ENCODE data around the gene SLC35F4.

DNA sequence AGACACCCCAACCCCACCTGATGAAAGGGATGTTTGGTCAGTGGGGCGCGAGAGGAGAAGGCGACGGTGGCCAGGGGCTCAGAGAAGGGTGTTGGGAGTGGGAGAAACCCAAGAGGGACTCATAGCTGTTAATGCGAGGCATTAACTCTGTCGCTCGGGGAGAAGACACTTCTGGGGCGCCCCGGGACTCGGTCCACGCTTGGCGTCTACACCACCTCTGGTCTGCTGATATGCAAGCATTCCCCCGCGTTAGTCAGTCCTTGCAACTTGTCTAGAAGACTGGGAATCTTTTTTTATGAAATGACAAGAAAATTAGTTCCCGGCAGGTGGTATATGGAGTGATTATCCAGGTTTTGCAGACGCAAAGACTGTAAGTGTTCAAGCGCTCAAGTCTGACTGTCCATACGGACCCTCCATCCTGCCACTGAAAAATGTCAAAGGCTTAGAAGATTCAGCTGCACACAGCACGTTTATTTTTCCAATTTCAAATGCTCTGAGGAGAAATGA, 360 bp upstream of the SLC35F4 start:
- TF ChIP-seq, protein P1, sequence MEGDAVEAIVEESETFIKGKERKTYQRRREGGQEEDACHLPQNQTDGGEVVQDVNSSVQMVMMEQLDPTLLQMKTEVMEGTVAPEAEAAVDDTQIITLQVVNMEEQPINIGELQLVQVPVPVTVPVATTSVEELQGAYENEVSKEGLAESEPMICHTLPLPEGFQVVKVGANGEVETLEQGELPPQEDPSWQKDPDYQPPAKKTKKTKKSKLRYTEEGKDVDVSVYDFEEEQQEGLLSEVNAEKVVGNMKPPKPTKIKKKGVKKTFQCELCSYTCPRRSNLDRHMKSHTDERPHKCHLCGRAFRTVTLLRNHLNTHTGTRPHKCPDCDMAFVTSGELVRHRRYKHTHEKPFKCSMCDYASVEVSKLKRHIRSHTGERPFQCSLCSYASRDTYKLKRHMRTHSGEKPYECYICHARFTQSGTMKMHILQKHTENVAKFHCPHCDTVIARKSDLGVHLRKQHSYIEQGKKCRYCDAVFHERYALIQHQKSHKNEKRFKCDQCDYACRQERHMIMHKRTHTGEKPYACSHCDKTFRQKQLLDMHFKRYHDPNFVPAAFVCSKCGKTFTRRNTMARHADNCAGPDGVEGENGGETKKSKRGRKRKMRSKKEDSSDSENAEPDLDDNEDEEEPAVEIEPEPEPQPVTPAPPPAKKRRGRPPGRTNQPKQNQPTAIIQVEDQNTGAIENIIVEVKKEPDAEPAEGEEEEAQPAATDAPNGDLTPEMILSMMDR (IDR thresholded peaks at IDR 0.05; ENCODE audit: low read depth, low read length): no peak
- TF ChIP-seq, protein P2, sequence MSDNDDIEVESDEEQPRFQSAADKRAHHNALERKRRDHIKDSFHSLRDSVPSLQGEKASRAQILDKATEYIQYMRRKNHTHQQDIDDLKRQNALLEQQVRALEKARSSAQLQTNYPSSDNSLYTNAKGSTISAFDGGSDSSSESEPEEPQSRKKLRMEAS (IDR thresholded peaks at IDR 0.05; ENCODE audit: low read depth, low read length): no peak
- TF ChIP-seq POLR2A (IDR thresholded peaks at IDR 0.05; ENCODE audit: extremely low read depth, insufficient read length): no peak

Measured in NB4 (cell line).